AG20443 (cell line): ENCODE data around the gene TGFBI.
A peak's percentile ranks its signal among the peaks of the same experiment; 100 is the strongest.

Source experiments
- DNase-seq: peaks from one replicate; pipeline ENCODE4 v3.0.0; 2012; ENCODE audit warnings: low spot score, mixed read lengths

Gene TGFBI

DNA sequence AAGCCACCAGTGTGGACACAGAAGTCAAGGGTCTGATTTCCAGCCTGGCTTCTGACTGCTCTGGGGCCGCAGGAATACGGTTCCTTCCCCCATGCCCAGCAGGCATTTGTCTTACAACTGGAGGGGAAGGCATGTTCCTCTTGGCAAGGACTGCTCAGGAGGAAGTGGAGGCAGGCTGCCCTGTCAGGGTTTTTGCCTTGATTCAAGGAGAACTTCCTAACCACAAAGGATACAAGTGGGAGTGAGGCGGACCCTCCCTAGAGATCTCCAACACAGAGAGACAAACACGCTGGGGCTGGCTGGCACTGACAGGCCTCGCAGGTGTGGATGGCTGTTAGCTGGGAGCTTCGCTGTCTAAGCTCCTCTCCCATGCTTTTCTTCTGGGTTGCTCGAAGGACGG lies 19.1 kb downstream of the TGFBI start:
- DNase-seq: no peak

DNA sequence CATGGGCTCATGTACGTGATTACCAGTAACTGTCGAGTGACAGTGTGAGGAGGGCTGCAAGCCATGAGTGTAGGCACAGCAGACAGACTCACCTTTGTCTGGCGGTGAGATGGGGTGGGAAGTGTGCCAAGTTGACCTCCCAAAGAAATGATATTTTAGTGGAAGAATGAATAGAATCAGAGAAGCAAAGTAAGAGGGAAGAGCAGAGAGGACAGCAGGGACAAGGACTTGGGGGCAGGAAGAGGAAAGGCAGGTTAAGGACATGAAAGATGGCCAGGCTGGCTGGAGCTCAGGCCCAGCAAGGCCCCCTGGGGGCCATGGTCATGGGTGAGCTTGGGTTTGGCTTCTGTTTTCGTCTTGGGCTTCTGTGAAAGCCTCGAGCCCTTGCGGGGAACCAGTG lies 20.2 kb downstream of the TGFBI start:
- no peak for DNase-seq

DNA sequence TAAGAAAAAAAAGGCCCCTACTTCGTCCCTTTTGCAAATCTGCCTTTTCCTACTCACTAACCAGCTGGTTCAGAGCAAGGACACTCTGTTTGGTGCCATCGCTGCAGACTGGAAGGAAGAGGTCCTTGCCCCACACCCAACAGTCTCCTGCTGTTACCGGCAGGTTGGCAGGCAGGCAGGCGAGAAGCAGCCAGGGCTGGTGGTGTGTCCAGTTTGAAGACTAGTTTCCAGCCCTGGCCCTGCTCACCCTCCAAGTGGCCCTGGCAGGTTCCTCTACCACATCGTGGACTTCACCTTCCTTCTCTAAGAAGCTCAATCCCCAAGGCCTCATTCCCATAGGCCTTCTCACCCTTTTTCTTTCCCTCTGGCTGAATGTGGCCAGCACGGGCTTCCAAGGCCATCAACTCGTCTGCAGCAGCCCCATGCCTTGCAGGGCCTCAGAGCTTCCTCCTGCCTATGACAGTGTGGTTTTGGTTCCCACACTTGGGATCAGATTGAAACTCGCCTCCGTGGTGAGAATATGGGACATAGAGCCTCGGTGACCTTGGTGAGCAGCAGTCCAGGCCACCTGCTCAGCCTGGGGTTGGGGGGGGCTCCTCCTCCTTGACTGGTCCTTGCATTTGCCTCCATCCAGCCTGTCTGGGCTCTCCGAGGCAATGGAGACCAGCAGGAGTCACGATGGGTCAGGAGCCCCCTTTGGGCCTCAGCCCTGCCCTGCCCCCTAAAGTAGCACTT lies 22.9 kb downstream of the TGFBI start:
- DNase-seq: no peak

DNA sequence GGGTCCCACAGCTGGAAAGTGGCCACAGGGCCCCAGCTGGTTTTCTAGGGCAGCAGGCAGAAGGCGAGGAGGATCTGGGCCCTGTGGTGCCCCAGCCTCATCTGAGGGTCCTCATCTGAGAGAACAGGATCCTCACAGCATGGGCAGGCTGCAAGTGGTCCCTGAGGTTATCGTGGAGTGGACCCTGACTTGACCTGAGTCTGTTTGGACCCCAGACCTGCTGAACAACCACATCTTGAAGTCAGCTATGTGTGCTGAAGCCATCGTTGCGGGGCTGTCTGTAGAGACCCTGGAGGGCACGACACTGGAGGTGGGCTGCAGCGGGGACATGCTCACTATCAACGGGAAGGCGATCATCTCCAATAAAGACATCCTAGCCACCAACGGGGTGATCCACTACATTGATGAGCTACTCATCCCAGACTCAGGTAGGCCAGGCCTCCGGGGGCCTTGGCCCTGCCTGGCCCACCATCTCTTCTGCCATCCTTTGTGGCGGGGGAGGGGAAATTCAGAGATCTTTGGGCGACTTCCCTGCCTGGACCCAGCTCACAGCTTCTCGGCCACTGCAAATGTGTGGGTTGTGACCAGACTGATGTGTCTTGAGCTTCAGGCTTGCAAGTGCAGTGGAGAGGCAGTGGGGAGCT lies 24.0 kb downstream of the TGFBI start:
- no peak for DNase-seq

DNA sequence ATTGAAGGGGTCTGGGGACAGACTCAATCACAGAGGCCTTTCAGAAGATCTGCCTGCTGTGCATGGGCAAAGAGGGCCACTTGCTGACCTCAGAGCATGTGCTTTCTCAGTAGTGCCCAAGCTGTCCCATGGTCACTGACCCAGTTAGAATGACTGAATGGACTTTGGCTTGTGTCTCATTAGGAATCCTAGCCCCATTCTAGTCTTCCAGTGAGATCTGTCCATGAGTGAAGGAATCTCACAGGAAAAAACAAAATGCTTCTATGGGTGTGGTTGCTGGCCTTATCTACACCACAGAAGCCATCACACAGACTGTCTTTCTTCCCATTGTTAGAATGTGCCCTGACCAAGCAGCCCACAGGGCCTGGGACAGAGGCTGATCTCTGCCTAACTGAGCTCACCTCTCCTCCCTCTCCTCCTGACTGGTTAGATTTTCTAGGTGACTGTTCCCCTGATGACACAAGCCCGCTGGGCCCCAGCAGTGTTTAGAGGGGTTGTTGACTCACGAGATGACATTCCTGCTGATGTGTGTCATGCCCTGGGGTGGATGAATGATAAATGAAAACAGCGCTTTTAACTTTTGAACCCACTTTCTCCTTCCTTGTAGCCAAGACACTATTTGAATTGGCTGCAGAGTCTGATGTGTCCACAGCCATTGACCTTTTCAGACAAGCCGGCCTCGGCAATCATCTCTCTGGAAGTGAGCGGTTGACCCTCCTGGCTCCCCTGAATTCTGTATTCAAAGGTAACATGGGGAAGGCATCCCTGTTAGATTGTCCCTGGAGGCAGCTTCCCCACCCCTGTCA lies 24.8 kb downstream of the TGFBI start:
- DNase-seq: peak; percentile 91

DNA sequence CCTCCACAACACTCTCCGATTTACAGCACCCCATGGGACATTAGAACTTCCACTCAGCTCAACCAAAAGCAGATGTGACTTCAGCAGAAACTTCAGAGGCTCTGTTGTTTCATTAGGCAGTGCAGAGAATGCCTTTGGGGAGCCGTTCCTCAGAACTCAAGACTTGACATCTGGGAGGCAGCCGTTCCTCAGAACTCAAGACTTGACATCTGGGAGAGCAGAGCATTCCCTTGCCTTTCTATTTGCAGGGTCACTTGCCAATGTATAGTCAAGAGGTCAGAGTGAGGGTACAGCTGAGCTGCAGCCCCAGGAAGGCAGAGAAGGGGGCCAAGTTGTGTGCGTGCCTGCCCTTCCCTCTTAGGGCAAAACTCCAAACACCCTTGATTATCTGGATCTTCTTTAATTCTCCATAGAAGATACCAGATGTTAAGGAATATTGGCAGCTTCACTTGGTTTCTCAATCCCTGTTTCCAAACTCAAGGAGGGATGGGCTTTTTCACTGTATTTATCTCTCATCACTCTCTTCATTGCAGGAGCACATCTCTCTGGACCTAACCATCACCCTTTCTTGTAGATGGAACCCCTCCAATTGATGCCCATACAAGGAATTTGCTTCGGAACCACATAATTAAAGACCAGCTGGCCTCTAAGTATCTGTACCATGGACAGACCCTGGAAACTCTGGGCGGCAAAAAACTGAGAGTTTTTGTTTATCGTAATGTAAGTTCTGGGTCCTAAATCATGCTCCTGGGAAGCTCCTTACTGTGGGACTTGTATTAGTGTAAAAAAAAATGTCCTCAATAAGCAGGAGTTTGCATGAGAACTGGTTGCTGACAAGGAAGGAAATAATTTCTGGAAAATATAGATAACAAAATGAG lies 25.6 kb downstream of the TGFBI start:
- peak; percentile 30 for DNase-seq

DNA sequence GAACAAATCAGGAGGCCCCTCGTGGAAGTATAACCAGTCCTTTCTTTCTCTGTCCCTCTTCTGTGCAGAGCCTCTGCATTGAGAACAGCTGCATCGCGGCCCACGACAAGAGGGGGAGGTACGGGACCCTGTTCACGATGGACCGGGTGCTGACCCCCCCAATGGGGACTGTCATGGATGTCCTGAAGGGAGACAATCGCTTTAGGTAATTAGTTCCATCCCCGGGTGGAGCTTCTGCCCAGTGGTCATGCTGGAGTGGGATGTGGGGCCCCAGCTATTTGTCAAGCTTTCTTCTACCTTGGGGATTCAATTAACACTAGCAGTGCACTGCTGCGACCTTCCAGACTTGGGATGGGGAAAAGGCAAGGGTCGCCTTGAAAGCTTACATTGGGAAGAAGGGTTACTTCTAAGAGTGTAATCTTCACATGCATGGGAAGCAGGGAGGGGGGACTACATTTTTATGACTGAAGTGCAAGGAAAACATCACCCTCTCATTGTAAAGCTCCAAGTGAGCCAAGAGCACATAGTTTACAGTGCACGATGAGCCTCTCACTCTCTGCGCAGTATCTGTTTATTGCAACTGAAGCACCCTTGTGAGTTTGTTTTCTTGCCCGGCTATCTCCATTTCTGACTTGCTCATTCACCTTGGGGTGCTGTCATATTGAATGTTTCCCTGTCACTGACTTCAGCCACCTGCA lies 27.0 kb downstream of the TGFBI start:
- no peak for DNase-seq

DNA sequence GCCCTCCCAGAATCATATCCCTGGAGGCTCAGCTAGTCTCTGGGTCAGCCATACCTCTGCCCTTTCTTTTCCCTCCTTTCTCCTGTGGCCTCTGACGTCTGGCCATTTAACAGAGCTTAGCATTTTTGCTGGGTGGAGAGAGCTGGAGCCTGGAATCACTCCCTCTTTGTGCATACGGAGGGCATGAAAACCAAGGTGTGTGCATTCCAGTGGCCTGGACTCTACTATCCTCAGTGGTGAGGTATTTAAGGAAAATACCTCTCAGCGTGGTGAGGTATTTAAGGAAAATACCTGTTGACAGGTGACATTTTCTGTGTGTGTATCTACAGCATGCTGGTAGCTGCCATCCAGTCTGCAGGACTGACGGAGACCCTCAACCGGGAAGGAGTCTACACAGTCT lies 27.5 kb downstream of the TGFBI start:
- no peak for DNase-seq

DNA sequence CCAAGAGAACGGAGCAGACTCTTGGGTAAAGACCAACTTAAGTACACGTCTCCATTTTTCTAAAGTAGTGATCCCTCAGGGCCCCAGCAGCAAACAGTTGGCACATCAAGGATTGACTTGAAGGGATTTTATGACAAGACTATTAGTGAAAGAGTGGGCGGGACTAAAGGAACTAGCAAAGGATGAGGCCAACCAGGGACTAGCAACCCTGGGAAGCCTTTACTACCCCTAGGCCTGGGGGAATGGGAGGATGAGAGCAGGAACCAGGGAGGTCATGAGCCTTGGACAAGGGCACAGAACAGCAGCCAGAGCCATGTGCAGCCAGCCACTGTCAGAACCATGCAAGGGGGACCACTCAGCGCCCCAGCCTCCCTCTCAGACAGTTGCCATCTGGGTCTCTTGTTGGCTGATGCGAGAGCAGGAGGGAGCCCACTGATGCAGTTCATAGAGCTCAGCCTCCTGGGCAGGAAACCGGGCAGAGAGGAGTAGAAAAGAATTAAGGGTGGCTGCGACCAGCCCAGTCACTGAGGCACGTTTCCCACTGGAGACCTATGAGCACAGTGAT lies 28.1 kb downstream of the TGFBI start:
- DNase-seq: no peak

DNA sequence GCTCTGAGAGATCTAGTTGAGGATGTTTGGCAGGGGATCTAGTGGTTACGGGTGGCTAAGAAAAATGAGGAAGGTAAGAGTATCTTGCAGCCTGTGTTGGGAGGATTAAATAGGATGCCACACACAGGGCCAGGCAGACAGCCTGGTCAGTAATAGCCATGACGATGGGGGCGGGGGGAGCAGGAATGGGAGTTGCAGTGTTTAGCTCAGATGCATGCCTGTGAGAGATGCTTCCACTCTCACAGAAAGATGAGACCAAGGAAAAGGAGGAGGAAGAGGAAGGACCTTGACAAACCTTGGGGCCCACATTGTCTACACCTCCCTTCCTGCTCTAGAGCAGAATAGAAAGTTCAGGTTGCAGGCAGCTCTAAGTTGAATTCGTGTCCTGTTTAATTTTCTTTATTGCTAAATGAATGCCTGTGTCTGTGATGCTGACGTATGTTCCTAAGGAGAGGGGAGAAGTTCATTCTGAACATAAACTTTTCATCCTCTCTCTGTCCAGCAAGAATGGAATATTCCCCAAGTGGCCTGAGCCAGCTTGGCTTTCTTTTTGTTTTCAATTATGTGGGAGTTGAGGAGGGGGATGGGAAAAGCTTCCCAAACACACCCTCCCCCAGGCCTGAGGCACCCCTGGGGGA lies 28.7 kb downstream of the TGFBI start:
- DNase-seq: no peak

DNA sequence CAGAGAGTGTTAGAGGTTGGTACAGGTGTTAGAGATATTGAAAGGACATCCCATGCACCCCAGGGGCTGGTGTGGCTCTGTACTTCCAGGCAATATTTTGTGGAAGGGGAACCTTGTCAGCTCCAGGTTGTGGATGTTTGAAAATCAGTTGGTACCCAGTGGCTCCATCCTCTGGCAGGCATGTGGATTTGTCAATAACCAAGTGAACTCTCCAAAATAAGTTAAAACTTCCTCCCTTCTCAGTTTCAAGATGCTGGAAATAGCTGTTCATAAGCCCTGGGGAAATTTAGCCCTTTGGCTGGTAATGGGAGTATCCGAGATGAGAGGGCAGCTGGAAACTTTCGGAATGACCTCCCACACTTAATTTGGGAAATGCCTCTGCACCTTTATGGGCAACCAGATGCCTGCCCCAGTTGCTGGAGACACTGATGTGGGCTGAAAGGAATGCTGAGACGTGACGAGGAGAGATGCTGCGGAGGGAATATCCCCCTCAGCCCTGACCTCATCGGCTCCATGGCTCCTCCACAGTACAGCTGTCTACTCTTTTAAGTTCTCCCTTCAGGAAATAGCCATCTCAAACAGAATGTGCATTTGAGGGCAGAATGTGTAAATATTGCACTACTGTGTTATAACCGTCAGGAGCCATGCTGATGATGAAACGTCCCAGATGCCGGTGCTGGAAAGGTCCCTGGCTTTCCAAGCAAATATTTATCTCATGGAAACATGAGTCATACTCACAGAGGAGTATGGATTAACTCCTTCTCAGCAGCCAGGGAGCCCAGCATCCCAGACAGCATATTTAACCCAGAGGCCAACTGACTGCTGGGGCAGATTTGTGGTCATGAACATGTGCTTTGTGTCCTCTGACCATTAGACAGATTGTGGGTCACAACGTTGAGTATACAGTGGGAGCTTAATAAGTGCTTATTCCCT lies 29.5 kb downstream of the TGFBI start:
- peak; percentile 83 for DNase-seq

DNA sequence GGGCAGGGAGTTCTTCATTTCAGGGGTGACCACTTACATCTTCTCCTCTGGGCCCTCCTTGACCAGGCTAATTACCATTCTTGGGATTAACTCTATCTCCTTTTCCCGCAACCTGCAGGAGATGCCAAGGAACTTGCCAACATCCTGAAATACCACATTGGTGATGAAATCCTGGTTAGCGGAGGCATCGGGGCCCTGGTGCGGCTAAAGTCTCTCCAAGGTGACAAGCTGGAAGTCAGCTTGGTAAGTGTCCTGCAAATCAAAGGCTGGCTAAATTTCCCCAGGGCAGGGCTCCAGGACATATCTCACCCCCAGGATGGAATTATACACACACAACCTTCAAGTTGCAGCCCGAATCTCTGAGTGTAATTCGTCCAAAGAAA lies 30.2 kb downstream of the TGFBI start:
- no peak for DNase-seq

DNA sequence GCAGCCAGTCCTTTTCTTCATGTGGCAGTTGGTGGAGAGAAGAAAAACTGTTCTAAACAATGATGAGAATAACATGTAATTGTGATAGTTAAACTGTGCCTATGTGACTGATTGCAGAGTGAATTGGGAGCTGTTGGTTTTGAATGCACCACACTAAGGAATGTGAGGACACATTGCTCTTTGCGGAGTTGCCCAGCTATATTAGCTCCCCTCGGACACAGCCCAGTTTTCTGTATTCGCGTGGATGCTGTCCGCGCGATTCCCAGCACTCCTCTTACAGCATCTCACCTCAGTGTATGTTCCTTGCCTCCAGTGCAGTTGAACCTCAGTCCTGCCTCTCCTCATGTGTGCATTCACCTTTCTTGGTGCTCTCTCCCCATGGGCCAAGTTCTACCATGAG lies 32.2 kb downstream of the TGFBI start:
- no peak for DNase-seq

DNA sequence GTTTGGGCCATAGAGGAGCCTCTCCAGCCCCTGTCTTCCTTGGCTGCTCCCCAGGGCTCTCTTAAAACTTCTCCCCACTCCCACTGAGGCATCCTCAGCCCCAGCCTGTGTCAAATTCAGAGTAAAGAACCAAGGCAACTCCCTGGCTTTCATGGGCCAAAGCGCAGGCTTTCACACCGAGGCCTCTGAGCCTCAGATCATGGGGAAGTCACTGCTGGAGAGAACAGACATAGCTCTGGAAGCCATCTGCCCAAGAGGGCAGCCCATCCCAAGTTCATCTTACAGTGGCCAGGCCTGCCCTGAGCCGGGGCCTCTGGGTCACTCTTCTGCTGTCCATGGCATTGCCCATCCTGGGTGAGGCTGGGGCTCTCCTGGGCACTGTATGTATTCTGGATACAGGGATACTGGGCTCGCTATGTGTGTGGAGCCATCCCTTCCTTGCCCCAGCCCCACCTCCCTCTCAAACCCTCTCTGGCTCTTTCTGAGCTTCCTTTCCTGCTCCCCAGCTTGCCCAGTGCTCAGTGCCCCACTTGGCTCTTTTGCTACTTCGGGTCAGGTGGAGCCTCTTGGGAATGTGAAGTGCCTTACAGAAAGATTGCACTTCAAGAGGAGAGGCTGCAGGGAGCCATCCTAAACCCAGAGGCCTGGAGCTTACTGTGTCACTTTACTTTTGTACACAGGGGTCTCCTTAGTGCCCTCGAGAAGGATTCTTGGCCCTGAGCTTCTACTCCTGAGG lies 33.0 kb downstream of the TGFBI start:
- DNase-seq: no peak

DNA sequence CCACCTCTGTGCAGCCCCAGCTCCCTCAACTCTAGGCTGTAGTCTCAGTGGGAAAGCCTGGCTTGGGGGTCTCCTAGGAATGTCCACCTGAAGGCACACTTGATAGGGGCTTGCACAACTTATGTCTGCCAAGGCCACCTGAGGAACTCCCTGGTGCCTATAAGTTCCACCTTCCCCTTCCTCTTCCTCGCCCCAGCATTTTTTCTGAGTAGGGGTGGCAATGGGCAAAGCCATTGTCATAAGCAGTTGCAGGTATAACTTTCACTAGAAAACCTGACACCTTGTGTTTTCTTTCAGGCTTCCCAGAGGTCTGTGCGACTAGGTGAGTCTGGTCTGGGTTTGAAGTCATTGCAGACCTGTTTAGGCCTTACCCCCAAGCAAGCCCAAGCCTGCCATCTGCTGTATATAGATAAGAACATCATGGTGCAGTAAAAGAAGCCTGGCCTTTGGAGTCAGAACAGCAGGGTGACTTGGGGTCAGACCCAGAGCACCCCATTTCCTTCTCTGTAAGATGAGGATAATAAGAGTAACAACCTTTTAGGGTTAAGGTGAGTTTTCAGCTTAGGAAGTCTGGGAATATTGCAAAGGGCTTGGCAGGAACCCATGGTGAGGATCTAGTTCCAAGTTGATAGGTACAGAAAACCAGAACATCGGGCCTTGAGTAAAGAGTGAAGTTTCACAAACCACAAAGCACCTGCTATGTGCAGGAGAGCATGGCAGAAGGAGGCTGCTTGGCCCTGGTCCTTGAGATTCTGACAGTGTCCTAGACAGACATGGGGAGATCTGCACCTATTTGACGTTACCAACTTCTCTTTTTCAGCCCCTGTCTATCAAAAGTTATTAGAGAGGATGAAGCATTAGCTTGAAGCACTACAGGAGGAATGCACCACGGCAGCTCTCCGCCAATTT lies 33.8 kb downstream of the TGFBI start:
- DNase-seq: no peak

DNA sequence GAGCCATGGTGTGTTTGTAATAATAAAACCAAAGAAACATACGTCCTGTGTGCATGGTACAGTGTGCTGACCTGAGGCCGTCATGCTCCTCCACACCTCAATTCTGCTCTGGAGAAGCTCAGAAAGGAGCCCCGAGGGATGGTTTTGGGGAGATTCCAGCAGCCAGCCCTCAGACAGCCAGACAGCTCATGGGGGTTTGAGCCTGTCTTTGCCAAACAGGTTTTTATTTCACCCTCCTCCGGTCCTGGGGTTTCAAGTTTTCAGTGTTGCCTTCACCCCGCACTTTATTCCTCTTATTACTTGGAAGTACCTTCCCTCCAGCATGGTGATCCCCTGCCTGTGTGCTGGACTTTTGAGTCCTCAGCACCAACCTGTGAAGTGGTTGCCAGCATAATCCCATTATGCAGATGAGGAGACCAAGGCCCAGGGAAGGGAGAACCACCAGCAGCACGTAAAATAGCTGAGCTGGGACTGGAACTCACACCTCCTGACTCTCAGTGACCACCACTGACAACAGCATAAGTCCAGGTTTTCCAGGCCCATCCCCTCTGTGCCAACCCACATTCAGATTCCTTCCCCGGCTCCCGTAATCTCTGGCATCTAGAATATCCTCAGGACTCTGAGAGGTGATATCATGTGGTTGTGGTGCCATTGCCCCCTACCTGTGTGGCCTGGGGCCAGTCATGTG lies 35.1 kb downstream of the TGFBI start:
- DNase-seq: no peak

DNA sequence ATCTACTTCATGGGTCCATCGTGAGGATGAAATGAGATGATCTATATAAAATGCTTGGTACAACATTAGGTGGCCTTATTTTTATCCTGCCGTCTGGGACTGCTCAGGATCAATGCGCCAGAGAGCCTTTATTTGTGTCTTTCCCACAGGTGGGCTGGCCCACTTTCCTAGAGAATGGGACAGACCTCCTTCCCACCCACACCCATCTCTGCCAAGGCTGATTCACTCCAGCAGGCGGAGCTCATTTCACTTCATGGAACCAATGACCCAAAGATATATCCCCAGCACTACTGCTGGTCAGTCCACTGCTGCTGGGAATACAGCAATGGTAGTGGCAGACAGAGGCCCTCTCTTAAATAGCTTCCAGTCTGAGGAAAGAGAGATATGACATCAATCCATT lies 35.7 kb downstream of the TGFBI start:
- no peak for DNase-seq
